Colon (tissue), 2 donors: ENCODE data around the gene RNF187.
"Not testable (repeated sequence)": the region's sequence is repeated elsewhere in the genome, so short reads cannot be mapped to it uniquely, and the experiment has no call there.

Source experiments
- FAIRE-seq: peaks from 2 replicates; lab custom pipeline; 2012; peaks lifted over from hg19 to GRCh38; lab: Jason Lieb, UNC
- donor health status: control.
- donor health status: control.

Gene RNF187

DNA sequence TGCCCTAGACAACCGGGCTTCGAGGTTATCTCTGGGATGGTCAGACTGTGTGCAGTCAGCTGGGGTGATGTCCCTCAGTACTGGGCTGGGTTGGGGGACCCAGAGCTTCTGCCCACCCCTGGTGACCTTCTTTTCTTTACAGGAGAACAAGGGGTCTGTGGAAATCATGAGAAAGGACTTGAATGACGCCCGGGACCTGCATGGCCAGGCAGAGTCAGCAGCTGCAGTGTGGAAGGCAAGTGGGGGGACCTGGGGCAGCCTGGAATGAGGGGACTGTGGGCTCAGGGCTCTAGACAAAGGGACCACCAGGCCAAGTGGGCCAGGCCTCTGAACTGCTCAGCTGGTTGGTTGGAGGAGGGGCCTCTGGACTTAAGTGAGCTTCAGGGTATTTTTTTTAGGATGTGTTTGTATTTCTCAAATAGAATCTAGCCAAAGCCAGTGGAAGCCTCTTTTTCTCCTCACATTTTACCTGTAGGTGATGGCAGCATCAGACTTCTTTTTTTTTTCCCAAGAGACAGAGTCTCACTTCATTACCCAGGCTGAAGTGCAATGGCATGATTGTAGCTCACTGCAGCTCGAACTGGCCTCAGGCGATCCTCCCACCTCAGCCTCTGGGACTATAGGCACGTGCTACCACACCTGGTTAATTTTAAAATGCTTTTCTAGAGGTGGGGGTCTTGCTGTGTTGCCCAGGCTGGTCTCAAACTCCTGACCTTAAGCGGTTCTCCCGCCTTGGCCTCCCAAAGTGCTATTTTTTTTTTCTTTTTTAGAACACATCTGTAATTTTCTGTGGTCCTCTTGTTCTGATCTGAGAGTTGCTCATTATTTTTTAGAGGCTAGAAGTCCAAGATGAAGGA lies 1.9 kb downstream of the RNF187 start:
- FAIRE-seq, result no peak

DNA sequence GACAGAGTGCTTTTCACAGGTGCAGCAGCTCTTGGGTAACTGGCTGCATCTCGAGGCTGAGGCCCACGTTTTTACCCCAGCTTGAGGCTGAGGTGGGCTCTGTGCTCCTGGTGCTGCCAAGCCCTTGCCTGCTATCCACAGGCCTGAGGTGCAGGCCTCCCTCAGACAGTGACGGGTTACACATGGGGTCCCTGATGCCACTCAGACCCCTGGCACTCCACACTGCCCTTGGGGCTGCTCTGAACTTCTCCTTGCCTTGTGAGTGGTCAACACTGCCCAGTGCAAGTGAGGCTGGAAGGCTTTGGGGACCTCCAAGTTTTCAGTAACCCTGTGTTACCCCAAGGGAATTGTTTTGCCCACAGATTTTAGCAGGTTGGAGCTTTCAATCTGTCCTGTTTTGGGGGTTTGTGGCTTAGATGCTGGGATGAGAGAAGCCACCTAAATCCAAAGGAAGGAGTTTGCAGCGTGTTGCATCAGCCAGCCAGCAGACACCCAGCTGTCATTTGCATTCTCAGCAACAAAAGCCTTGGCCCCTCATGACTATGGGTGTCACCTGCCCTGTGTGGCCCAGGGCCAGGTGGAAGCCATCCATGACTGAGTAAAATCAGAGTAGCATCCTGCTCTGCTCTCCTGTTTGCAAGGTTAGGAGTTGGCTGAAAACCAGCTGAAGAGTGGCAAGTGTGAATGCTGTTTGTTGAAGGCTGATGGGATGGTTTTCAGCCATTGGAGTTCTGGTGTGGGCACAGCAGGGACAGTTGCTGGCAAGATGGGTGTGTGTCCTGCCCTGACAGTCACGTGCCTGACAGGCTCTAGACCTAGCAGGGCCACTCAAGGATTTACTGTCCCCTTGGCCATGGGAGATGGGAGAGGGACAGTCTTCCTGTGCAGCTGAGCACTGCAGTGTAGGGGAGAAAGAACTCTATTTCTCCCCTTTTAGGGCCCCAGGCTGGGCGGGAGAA lies 3.2 kb downstream of the RNF187 start:
- FAIRE-seq, result no peak

DNA sequence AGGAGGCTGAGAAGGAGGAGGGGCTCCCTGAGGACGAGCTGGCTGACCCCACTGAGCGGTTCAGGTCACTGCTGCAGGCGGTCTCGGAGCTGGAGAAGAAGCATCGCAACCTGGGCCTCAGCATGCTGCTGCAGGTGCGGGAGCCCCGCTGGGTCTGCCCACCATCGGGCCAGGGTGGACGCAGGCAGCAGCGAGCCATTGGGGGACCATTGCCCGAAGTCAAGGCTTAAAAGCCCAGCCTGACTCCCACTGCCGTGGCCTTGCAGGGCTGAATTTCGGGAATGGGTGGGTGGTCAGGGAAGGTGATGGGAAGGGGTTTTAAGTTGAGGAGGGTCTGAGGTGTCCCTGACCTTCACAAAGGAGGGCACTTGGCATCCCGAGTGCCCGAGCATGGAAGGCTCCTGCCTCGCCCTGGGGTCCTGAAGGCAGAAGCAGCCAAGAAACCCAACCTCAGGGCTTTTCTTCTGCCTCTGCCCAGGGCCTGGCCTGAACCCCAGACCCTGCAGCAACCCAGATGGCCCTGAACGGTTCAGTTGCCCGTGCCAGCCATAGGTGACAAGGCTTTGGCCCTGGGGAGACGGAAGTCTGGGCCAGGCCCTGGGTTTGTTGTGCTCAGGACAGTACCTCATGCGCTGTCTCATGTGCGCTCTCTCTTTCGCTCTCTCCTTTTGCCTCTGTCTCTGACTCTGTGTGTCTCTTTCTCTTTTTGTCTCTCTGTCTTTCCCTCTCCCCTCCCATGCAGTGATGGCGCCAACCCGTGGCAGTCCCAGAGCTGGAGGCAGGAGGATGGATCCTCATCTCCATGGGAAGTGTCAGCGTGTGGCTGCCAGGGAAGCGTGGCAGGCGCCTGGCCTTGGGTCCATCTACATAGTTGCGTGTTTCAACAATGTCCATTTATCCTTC lies 6.2 kb downstream of the RNF187 start:
- no peak for FAIRE-seq

DNA sequence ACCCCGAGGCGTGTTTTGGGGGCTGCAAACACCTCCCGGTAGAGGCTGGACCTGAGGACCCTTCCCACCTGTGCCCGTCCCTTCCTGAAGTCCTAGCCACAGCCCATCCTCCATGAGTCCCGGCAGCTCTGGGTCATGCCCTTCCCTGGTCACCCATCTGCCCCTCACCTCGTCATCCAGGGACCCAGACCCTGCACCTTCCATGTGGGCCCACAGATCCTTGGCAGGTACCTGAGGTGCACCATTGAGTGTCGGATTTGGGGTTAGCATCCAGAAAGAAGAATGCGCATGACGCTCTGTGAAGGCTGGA lies 6.8 kb downstream of the RNF187 start:
- no peak for FAIRE-seq

DNA sequence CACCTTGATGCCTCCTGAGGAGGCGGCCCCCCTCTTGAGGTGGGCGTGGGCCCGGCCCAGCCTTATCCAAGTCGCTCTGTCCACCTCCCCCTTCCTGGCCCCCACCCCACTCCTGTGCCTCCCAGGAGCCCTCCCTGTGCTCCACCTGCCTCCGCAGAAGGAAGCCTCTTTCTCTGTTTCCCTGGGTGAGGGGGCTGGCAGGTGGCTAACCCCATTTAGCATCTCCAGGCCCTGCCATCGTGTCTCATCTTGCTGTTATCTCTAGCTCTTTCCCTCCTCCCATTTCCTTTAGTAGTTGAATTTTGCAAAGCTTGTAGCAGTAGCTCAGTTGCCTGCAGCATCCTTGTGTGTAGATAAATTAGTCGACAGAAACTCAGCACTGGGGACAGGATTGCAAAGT lies 7.2 kb downstream of the RNF187 start:
- FAIRE-seq, result no peak

DNA sequence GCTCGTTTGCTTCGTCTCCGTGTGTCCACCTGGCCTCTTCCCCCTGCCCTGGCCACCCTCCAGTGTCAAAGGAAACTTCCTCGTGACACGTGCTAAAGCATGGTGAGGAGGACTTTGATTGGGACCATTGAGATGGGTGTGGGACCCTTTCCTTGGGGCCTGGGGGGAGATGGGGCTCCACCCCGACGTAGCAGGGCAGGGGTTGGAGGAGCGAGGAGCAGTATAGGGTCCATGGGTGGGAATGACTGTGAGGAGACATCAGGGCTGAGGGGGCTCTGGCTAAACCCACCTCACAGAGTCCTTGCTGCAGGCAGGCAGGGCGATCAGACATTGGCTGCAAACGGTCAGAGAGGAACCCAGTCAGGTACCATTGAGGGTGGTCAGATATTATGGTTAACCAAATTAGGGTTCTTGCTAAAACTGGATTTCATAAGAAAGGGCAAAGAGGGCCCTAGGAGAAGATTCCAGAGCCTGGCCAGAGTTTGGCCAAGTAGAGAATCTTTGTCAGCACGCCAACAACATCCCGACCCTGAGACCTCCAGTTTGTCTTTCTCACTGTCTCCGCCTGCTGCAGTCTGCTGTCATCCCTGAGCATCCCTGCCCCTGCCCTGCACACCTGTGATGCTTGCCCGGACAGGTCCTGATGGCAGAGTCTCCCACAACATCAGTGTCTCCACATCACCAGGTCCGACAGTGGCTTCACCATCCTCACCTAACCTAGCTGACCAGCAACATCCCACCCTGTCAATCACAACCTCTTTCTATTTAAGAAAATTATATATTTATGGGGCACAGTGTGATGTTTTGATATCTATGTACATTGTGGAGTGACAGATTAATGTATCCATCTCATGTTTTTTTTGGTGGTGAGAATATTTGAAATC lies 8.0 kb downstream of the RNF187 start:
- no peak for FAIRE-seq

DNA sequence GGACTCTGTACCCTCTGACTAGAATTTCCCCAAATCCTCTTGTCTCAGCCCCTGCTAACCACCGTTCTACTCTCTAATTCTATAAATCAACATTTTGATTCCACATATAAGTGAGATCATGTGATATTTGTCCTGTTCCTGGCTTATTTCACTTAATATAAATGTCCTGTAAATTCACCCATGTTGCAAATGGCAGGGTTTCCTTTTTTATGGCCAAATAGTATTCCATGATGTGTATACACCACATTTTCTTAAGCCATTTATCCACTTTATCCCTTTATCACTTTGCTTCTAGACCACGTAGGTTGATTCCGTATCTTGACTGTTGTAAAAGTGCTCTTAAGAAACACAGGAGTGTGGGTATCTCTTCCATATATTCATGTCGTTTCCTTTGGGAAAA lies 8.9 kb downstream of the RNF187 start:
- FAIRE-seq, result no peak

DNA sequence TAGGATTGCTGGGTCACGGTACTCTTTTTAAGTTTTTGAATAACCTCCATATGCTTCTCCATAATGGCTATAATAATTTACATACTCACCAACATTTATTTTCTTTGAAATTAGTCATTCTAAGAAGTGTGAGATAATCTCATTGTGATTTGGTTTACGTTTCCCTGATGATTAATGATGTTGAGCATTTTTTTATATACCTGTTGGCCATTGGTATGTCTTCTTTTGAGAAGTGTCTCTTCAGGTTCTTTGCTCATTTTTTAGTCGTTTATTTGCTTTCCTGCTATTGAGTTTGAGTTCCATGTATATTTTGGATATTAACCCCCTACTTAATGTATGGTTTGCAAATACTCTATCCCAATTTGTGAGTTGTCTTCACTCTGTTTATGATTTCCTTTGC lies 9.3 kb downstream of the RNF187 start:
- no peak for FAIRE-seq

DNA sequence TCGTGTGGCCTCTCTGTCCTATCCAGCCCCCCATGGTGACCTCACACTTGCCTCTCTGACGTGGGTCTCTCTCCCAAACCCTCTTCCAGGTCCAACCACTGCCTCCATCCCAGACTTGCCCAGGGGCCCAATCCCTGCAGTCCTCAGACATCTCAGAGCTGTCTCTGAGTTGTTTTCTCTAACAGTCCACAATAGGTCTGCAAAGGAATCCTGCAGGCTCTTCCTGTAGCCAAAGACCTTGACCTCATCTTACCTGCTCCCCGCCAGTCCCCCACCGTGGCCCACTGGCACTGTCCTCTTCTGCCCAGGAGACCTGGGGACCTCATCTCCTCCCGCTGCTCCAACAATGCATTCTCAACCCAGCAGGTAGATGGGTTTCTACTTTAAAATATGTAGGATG lies 10.0 kb downstream of the RNF187 start:
- FAIRE-seq, result no peak

DNA sequence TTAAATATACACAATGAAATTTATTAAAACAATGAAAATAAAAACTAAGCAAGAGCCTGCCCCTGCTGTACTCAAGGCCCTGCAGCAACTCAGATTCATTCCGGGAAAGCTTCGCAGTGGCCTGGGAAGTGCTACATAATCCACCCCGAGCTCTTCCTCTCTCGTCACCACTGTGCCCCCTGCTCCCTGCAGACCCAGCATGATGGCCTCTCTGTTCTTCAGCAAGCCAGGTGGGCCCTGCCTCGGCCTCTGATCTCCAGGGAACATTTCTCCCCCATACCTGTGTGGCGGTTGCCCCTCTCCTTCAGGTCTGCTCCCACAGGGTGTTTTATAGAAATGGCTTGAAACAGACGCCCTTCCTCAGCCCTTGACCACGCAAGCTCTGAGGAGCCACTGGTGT lies 10.6 kb downstream of the RNF187 start:
- FAIRE-seq, result no peak

DNA sequence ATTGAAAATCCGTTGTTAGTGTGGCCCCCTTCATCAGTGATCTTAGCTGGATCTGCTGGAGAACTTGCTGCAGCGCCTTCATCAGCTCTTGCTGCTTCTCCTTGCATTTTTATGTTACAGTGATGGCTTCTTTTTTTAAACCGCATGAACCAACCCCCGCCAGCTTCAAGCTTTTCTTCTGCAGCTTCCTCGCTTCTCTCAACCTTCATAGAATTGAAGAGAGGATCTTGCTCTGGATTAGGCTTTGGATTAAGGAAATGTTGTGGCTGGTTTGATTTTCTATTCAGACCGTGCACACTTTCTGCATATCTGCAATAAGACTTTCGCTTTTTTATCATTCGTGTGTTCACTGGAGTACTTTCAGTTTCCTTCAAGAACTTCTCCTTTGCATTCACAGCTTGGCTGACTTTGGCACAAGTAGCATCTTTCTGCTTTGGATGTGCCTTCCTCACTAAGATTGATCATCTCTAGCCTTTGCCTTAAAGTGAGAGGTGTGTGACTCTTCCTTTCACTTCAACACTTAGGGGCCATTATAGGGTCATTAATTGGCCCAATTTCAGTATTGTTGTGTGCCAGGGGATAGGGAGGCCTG lies 13.1 kb downstream of the RNF187 start:
- no peak for FAIRE-seq

DNA sequence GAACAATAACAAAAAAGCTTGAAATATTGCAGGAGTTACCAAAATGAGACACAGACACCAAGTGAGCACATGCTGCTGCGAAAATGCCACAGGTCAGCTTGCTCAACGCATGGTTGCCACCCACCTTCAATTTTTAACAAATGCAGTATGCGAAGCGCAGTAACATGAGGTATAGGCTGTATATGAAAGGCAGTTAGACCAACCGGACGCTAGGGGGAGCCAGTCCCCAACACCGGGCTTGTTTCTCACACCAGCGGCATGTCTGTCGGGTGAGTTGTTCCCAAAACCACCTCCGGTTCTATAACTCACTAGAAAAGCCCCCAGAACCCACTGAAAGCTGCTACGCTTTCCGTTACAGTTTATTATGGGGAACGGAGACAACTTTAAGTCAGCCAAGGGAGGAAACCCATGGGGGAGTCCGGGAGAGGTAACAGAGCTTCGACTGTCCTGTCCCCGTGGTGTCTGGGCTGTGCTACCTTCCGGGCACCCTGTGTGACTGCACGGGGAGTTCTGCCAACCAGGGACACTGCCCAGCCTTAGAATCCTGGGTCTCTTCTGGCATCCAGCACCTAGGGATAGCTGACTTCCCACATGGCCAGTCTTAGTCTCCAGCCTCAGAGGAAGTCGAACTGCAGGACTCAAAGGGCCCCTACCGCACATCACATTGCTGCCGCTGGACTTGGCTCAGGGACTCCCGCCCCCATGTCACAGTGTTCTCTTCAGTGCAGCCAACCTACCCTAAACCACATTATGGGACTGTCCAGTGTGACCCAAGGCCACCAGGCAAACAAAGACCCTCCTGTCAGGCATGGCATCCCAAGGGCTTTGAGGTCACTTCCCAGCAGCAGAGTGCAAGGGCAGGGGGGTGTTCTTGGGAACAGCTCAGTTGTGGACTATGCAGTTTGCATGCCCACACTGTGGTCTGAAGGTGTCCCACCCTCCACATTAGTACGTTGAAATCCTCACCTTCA lies 14.0 kb downstream of the RNF187 start:
- no peak for FAIRE-seq

DNA sequence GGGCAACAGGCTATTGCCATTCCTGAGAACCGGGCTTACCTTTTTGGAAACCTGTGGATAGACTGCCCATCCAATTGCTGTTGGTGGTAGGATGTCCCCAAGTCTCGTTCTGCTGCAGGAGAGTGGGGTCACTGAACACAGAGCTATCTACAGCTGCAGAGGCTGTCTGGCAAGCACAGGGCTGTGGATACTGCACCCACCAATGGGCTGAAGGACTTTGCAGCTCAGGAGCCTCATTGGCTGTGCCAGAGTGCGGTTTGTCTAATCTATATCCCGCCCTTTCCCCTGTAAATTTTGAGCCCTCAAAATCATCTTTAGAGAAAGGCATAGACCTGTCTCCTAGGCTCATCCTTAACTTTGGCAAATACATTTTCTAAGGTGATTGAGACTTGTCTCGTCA lies 15.3 kb downstream of the RNF187 start:
- no peak for FAIRE-seq

DNA sequence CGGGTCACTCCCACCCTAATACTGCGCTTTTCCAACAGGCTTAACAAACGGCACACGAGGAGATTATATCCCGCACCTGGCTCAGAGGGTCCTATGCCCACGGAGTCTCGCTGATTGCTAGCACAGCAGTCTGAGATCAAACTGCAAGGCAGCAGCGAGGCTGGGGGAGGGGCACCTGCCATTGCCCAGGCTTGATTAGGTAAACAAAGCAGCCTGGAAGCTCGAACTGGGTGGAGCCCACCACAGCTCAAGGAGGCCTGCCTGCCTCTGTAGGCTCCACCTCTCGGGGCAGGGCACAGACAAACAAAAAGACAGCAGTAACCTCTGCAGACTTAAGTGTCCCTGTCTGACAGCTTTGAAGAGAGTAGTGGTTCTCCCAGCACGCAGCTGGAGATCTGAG lies 18.8 kb downstream of the RNF187 start:
- FAIRE-seq, result not testable (repeated sequence)

DNA sequence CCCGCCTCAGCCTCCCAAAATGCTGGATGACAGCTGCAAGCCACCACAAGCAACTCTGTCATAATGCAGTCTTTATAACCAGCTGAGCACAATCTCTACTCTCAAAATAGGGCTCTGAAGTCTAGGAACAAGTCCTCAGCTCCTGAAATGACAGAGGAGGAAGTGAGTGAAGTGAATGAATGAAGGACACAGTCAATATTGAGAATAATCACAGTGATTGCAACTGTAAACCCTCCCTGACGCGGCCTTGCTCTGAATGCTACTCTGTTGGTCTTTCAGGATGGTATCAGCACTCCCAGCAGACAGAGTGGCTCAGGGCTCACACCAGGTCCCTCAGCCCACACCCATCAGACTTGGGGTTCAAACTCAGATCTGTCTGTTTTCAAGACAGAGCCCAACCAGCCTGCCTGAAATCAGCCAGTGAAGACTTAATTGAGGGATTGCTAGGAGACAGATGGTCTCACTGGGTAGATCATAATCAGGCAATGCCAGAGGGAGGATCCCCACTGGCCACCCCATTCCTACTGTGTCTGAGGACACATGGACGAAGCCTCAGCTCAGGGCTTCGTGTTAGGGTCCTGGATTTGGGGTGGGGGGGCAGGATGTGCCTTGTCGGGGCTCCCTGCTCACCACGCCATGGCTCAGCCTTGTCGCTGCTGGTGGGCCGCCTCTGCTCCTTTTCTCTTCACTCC lies 20.9 kb downstream of the RNF187 start:
- no peak for FAIRE-seq

DNA sequence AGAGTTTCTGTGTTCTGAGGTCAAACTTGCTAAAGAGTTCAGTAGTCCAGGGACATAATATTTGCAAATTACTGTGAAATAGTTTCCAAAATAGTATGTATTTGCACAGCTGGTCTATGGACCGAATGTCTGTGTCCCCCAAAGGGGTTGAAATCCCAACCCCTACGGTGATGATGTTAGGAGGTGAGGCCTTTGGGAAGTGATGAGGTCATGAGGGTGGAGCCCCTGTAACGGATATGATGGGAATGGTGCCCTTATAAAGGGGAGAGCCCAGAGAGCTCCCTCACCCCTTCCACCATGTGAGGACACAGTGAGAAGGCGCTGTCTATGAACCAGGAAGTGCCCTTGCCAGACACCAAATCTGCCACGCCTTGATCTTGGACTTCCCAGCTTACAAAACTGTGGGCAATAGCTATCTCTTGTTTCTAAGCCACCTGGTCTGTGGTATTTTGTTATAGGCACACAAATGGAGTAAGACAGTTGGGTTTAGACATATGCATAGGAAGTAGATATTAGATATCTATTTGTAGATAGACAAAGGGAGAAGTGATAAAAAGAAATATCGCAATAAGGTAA lies 21.7 kb downstream of the RNF187 start:
- no peak for FAIRE-seq

DNA sequence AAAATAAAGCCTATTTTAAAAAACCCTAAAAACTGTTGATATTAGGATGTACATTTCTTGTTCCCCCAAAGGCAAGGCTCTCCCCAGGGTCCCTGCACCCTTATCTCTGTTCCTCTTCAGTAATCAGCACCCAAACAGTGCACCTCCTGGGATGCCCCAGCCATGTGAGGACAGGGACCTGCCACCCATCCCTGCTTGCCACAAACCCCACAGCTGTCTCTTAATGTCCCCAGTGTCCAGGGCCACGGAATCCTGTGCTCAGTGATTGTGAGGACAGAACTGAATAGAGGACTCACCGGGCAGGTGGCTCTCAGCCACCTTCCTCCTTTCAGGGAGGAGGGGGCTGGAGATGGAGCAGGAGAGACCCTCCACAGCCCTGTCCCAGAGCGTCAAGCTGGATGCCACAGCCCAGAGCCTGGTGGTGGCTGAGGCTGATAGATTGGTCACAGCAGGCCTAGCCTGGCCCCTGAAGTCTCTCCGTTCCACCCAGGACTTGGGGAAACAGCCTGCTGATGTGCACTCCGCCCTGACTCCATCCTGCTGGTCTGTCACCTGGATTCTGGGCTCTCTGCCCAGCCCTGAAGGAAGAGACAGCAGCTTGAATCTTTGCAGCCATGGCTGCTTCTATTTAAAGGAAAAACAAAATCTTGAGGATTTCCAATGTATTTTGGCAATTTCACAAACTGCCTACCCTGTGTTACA lies 23.1 kb downstream of the RNF187 start:
- no peak for FAIRE-seq

DNA sequence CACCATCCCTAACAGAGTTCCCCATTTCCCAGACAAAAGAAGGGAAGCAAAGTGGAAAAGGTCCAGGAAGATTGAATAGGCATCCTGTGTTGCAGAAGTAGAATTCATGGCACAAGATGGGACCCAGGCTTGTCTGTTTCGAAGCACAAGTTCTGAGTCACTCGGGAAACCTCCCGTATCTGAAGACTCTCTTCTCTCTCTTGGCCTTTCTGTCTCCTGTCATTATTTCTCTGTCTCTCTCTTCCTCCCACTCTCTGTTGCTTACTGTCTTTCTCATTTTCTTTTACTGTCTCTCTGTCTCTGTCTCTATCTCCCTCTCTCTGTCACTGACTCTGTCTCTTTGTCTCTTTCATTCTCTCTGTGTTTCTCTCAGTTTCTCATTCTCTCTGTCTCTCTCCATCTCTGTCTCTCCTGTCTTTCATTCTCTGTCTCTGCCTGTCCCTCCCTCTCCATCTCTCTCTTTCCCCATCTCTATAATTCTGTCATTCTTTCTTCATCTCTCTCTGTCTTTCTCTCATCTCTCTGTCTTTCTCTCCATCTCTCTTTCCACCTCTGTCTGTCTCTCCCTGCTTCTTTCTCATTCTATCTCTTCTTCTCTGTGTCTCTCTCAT lies 23.7 kb downstream of the RNF187 start:
- no peak for FAIRE-seq
